ENCODE measurements around the gene CACNG7.
"Not testable (repeated sequence)": the region's sequence is repeated elsewhere in the genome, so short reads cannot be mapped to it uniquely, and the experiment has no call there.

CACNG7 gene, protein sequence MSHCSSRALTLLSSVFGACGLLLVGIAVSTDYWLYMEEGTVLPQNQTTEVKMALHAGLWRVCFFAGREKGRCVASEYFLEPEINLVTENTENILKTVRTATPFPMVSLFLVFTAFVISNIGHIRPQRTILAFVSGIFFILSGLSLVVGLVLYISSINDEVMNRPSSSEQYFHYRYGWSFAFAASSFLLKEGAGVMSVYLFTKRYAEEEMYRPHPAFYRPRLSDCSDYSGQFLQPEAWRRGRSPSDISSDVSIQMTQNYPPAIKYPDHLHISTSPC

GRCh38 chr19:53908935-53909415, at the start of gene CACNG7:
Gene CACNG7, plus strand, starts transcription at chr19:53909278. Its CDS starts 3,554 bp downstream, at chr19:53912832.
- no peak for DNase-seq

- DNase-seq = peak; percentile 5
Observed at GRCh38 chr19:53864308-53864836, 44.7 kb upstream of the CACNG7 start.

DNA sequence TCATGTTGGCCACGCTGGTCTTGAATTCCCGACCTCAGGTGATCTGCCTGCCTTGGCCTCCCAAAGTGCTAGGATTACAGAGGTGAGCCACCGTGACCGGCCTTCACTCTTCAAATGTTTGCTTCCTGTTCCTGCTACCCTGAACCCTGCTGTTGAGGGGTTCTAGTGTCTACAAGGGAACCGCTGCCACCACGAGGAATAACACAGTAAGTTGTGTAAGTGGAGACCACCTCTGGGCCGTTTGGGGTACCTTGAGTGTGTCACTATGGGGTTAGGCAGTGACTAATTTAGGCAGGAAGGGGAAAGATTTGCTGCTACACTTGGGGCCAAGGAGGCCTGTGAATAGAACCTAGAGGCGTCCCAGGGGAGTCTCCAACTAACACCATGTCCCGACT, 43.6 kb upstream of the CACNG7 start:
- DNase-seq = no peak

DNA sequence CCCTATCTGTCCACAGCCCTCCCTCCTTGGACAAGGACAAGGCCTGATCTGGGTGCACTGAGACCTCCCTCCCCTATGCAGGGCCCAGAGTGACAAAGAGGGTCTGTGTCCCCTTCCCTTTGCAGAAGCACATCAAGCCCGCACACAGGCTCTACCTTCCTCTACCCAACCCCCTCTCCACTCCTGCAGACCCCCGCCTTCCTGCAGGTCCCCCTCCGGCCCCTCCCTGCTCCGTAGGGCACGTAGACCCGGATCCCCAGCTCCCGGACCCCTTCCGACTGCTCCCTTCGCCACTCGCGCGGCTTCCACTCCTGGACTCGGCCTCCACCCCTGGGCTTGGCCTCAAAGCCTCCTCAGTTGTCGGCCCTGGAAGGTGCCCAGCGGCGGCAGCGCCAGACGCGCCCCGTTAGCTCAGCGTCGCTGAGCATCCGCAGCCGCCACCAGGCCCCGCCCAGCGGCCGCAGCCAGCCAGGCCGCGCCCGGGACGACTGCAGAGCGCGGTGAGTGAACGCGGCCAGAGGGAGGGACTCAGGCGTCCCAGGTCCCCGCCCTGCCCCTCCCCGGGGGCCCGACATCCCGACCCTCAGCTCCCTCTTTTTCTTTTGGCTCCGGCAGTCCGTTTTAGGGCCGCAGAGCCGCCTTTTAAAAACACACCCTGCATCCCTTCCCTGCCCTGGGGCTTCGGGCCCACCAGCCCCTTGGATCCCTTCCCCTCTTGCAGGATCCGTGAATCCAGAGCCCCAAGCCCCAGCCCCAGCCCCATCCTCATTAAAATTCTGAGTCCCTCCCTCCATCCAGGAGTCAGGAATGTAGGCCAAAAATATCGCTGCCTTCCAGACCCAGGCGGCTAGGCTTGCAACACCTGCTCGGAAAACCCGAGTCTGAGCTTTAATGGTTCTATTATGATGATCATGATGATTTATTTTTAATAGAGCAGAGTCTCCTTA, 42.9 kb upstream of the CACNG7 start:
- no peak for DNase-seq

DNA sequence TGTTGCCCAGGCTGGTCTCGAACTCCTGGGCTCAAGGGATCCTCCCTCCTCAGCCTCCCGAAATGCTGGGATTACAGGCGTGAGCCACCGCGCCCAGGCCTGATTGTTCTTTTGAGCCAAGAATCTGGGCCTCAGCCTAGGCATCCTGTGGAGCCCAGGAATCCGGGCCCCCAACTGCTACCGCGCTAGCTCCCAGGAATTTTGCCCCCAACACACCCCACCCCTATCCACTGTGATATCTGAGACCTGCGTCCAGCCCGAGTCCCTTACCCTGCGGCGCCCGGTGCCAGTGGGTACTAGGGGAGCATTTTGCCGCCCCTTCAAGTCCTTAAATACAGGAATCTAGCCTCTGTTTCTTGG, 42.2 kb upstream of the CACNG7 start:
- DNase-seq = no peak

- DNase-seq = peak; percentile 69
Observed at GRCh38 chr19:53867225-53868090, 41.6 kb upstream of the CACNG7 start, which contains the start of gene MYADM. Gene MYADM, plus strand, starts transcription at chr19:53867883. Its CDS starts 5,647 bp downstream, at chr19:53873530.

DNA sequence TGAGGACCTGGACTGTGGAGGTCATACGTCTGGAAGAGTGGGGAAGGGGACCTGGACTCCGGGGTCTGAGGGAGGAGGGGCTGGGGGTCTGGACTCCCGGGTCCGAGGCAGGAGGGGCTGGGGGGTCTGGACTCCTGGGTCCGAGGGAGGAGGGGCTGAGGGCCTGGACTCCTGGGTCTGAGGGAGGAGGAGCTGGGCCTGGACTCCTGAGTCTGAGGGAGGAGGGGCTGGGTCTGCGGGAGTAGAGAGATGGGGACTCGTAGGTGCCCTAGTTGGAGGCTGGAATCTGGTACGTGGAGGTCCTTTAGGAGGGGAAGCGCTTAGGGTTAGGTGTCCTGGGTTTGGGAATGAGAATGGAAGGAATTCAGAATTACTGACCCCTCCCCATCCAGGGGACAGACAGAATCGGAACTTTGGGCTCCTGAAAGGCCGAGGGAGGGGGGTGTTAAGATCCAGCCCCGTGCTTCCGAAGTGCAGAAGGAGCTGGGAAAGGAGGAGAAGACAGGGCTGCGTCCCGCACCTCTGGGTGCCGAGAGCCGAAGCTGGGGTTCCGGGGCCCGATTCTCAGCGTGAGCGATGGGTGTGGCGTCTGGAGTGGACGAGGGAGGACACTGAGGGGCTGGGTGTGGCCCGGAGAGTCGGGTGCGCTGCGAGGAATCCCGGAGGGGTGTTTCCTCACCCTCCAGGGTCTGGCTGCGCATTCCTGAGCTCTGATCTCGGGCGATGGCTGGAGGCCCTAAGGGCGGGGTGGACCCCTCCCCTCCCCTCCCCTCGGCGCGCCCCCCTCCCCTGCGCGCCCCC, 40.8 kb upstream of the CACNG7 start:
- DNase-seq = no peak

- peak; percentile 27 for DNase-seq
Observed at GRCh38 chr19:53868892-53869804, 39.9 kb upstream of the CACNG7 start.

DNA sequence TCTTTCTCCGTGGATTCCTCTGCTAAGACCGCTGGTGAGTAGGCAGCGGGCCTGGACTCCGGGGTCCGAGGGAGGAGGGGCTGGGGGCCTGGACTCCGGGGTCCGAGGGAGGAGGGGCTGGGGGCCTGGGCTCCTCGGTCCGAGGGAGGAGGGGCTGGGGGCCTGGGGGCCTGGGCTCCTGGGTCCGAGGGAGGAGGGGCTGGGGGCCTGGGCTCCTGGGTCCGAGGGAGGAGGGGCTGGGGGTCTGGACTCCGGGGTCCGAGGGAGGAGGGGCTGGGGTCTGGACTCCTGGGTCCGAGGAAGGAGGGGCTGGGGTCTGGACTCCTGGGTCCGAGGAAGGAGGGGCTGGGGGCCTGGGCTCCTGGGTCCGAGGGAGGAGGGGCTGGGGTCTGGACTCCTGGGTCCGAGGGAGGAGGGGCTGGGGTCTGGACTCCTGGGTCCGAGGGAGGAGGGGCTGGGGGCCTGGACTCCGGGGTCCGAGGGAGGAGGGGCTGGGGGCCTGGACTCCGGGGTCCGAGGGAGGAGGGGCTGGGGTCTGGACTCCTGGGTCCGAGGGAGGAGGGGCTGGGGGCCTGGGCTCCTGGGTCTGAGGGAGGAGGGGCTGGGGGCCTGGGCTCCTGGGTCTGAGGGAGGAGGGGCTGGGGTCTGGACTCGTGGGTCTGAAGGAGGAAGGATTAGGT, 39.1 kb upstream of the CACNG7 start:
- not testable (repeated sequence) for DNase-seq

DNA sequence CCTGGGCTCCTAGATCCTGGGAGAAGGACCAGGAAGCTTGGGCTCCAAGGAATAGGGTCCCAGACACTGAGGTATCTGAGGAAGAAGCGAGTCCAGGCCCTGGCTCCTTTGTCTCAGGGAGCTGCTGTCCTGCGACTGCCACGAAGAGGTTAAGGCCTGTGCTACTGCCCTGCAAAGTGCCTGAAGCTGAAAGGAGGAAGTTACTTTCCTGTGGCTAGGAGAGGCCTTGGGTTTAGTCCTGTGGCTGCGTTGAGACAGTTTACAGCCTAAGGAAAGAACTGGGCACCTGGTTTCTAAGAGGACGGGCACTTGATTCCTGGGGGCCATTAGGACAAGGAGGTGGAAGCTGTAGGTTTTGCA, 38.6 kb upstream of the CACNG7 start:
- no peak for DNase-seq

GRCh38 chr19:53871454-53871853, 37.6 kb upstream of the CACNG7 start:
- no peak for DNase-seq

DNA sequence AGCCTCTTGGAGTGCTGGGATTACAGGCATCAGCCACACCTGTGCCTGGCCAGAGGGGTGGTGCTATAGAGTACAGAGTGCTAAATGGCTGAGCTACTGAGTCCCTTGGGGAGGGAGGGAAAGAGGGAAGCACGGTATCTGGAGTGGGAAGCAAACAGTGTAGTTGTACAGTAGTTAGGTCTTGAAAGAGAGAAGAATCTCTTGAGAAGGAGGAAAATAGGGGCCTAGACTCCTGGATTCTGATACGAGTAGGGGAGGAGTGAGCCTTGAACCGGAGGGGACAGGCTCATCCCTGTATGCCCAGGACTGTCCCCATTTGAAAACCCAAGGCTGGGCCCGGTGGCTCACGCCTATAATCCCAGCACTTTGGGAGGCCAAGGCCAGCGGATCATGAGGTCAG, 36.3 kb upstream of the CACNG7 start:
- DNase-seq = no peak

DNA sequence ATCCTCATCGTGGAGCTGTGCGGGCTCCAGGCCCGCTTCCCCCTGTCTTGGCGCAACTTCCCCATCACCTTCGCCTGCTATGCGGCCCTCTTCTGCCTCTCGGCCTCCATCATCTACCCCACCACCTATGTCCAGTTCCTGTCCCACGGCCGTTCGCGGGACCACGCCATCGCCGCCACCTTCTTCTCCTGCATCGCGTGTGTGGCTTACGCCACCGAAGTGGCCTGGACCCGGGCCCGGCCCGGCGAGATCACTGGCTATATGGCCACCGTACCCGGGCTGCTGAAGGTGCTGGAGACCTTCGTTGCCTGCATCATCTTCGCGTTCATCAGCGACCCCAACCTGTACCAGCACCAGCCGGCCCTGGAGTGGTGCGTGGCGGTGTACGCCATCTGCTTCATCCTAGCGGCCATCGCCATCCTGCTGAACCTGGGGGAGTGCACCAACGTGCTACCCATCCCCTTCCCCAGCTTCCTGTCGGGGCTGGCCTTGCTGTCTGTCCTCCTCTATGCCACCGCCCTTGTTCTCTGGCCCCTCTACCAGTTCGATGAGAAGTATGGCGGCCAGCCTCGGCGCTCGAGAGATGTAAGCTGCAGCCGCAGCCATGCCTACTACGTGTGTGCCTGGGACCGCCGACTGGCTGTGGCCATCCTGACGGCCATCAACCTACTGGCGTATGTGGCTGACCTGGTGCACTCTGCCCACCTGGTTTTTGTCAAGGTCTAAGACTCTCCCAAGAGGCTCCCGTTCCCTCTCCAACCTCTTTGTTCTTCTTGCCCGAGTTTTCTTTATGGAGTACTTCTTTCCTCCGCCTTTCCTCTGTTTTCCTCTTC, 35.1 kb upstream of the CACNG7 start:
- no peak for DNase-seq

DNA sequence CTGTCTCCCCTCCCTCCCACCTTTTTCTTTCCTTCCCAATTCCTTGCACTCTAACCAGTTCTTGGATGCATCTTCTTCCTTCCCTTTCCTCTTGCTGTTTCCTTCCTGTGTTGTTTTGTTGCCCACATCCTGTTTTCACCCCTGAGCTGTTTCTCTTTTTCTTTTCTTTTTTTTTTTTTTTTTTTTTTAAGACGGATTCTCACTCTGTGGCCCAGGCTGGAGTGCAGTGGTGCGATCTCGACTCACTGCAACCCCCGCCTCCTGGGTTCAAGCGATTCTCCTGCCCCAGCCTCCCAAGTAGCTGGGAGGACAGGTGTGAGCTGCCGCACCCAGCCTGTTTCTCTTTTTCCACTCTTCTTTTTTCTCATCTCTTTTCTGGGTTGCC, 34.5 kb upstream of the CACNG7 start:
- no peak for DNase-seq

DNA sequence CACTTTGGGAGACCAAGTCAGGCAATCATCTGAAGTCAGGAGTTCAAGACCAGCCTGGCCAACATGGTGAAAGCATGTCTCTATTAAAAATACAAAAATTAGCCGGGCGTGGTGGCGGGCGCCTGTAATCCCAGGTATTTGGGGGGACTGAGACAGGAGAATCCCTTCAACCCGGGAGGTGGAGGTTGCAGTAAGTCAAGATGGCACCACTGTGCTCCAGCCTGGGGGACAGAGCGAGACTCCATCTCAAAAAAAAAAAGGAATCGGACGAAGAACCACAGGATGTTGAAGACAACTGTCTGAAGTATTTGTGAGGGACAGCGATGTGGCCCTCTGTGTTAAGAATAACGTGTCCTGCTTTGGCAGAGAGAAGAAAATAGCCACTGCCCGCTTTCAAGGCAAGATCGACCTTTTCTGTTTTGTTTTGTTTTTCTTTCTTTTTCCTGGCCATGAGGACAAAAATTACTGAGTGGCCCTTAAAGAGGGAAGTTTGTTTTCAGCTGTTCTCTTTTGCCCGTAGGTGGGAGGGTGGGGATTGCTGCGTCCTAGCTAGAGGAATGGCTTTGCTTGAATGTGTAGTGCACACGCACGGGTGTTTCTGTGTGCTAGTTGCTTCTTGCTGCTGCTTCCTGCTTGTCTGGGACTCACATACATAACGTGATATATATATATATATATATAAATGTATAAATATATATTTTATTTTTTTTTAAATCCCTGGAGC, 33.3 kb upstream of the CACNG7 start:
- no peak for DNase-seq

GRCh38 chr19:53876651-53877224, 32.3 kb upstream of the CACNG7 start:
- DNase-seq = no peak

DNA sequence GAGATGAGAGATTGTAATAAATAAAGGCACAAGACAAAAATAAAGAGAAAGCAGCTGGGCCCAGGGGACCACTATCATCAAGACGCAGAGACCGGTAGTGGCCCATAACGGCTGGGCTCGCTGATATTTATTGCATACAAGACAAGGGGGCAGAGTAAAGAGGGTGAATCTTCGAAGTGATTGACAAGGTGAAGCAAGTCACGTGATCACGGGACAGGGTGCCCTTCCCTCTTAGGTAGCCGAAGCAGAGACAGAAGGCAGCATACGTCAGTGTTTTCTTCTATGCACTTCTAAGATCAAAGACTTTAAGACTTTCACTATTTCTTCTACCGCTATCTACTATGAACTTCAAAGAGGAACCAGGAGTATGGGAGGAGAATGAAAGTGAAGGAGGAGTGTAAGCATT, 31.7 kb upstream of the CACNG7 start:
- DNase-seq = no peak

DNA sequence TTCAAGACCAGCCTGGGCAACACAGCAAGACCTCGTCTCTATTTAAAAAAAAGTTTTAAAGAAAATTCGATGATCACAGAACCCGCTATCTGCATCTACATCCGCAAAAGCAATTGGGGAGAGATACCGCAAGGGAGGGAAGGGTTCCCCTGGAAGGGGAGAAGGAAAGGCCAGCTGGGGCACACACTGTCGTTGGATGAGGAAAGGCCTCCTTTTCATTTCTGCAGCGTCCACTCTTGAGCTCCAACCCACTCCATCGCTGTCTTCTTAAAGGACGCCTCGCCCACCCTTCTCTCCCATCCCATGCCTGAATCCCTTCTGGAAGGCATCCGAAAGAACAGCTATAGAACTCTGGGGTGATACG, 30.3 kb upstream of the CACNG7 start:
- no peak for DNase-seq
